NT2/D1 (cell line): Measurements from ENCODE around the gene HP.
"Not testable (repeated sequence)": the region's sequence is repeated elsewhere in the genome, so short reads cannot be mapped to it uniquely, and the experiment has no call there.

Experiments
- SUZ12 ChIP-seq: IDR thresholded peaks from 2 replicates; pipeline ENCODE4 v1.6.1; 2011; ENCODE audit not compliant: insufficient read length, insufficient read depth; ENCODE audit errors: extremely low read depth
- YY1 ChIP-seq: IDR thresholded peaks from 2 replicates; pipeline ENCODE4 v1.6.1; 2011; ENCODE audit not compliant: insufficient read length, insufficient read depth
- ZNF274 ChIP-seq: IDR thresholded peaks from 2 replicates; pipeline ENCODE4 v1.6.1; 2011; ENCODE audit warnings: mild to moderate bottlenecking, low read depth, low read length

- TF ChIP-seq YY1, SUZ12, ZNF274: not testable (repeated sequence)
These were observed 4.8 kb downstream of the HP start for GRCh38 chr16:72059060-72059459.
